GM12878 (cell line): ENCODE measurements around the gene HVCN1. TPM values are rescaled to one million over a fixed set of nuclear protein-coding genes. Genes with fewer than 3 reads are reported as not detected.

ENCODE experiments used
- BHLHE40 ChIP-seq, 2 experiments: fragments of 450-650 bp in 1 of 2; IDR thresholded peaks; 2 replicates each; pipeline ENCODE4 v1.6.1; 2011 to 2017; ENCODE audit warnings: low read depth in 2 of 2, borderline replicate concordance in 1 of 2, improper control_type of control experiment in 1 of 2, low read length in 1 of 2, mild to moderate bottlenecking in 1 of 2
- BMI1 ChIP-seq: fragments of 450-650 bp; IDR thresholded peaks from 2 replicates; pipeline ENCODE4 v1.6.1; 2016; ENCODE audit warnings: mild to moderate bottlenecking, moderate library complexity, borderline replicate concordance
- CEBPB ChIP-seq, 2 experiments: fragments of 150-350 bp in 1 of 2; IDR thresholded peaks; 2 replicates each; pipeline ENCODE4 v1.6.1; 2012 to 2014; ENCODE audit warnings: low read depth in 2 of 2, low read length in 2 of 2, borderline replicate concordance in 1 of 2, inconsistent platforms in 1 of 2
- DPF2 ChIP-seq: fragments of 450-650 bp; IDR thresholded peaks from 2 replicates; pipeline ENCODE4 v1.6.1; 2017; ENCODE audit warnings: mild to moderate bottlenecking
- GATAD2B ChIP-seq: fragments of 450-650 bp; conservative IDR thresholded peaks from 2 replicates; pipeline ENCODE4 v1.6.1; 2017; ENCODE audit warnings: low read depth, mild to moderate bottlenecking, moderate library complexity
- HDAC6 ChIP-seq: fragments of 200-600 bp; sonication (generic); IDR thresholded peaks from one replicate; pipeline ENCODE4 v1.8.0; 2017; ENCODE audit warnings: antibody characterized with exemption; ENCODE audit not compliant: unreplicated experiment
- KLF5 ChIP-seq: fragments of 450-650 bp; IDR thresholded peaks from 2 replicates; pipeline ENCODE4 v1.6.1; 2014; ENCODE audit warnings: mild to moderate bottlenecking; ENCODE audit not compliant: partially characterized antibody
- LARP7 ChIP-seq: fragments of 450-650 bp; IDR thresholded peaks from 2 replicates; pipeline ENCODE4 v1.6.1; 2017; ENCODE audit warnings: mild to moderate bottlenecking
- MEF2A ChIP-seq: IDR thresholded peaks from 2 replicates; pipeline ENCODE4 v1.6.1; 2011; ENCODE audit warnings: low read depth, mild to moderate bottlenecking, low read length, moderate library complexity; ENCODE audit not compliant: insufficient read depth
- NFXL1 ChIP-seq: fragments of 450-650 bp; IDR thresholded peaks from 2 replicates; pipeline ENCODE4 v1.6.1; 2017; ENCODE audit warnings: antibody characterized with exemption, mild to moderate bottlenecking, borderline replicate concordance
- PAX8 ChIP-seq: fragments of 450-650 bp; IDR thresholded peaks from 2 replicates; pipeline ENCODE4 v1.6.1; 2017; ENCODE audit warnings: mild to moderate bottlenecking, moderate library complexity
- RB1 ChIP-seq: fragments of 450-650 bp; formaldehyde crosslinking; IDR thresholded peaks from 2 replicates; pipeline ENCODE4 v1.6.1; 2017; ENCODE audit warnings: mild to moderate bottlenecking, borderline replicate concordance
- SIN3A ChIP-seq: IDR thresholded peaks from 2 replicates; pipeline ENCODE4 v1.6.1; 2012; ENCODE audit warnings: low read depth, low read length, improper control_type of control experiment
- SUZ12 ChIP-seq: fragments of 200-600 bp; sonication (generic); IDR thresholded peaks from one replicate; pipeline ENCODE4 v1.6.1; 2018; ENCODE audit warnings: antibody characterized with exemption, mild to moderate bottlenecking; ENCODE audit not compliant: unreplicated experiment
- TARDBP ChIP-seq: IDR thresholded peaks from 2 replicates; pipeline ENCODE4 v1.6.1; 2016; ENCODE audit warnings: borderline replicate concordance
- TCF7 ChIP-seq: IDR thresholded peaks from 2 replicates; pipeline ENCODE4 v1.6.1; 2014; ENCODE audit warnings: antibody characterized with exemption, borderline replicate concordance
- ZZZ3 ChIP-seq: IDR thresholded peaks from 2 replicates; pipeline ENCODE4 v1.6.1; 2011; ENCODE audit warnings: low read depth; ENCODE audit not compliant: control insufficient read depth, insufficient read length
- polyA plus RNA-seq, 11 experiments: library from polyadenylated mRNA; depleted of rRNA in 4 of 11; unstranded in 6 of 11; stranded (reverse) in 5 of 11; fragments of >200 nt; fragmentation: Nextera tagmentation in 4 of 11; fragmentation: Illumina TruSeq in 1 of 11; extraction: Ambion mirVana in 4 of 11; extraction: Trizol in 1 of 11; gene quantifications; 1 replicate in 1 of 11; 2 replicates in 10 of 11; pipeline versions ENCODE4 v1.2.1 to v1.2.3, GENCODE V29; 2011 to 2016; ENCODE audit warnings: inconsistent platforms in 2 of 11, missing spikeins in 2 of 11, low read depth in 1 of 11
- total RNA-seq, 4 experiments: library from RNA; depleted of rRNA in 3 of 4; stranded (reverse); fragments of >200 nt in 3 of 4; fragmentation: Illumina TruSeq in 1 of 4; extraction: Trizol in 1 of 4; gene quantifications; 2 replicates each; pipeline versions ENCODE4 v1.2.1 to v1.2.3, GENCODE V29; 2013 to 2021
- TF ChIP-seq, protein P1 (sequence below): IDR thresholded peaks from 2 replicates; pipeline ENCODE4 v1.6.1; 2012; ENCODE audit warnings: improper control_type of control experiment, low read depth, low read length; ENCODE audit not compliant: insufficient replicate concordance
- TF ChIP-seq, protein P2 (sequence below): fragments of 450-650 bp; IDR thresholded peaks from 2 replicates; pipeline ENCODE4 v1.6.1; 2017; ENCODE audit warnings: mild to moderate bottlenecking, low read depth, inconsistent platforms; ENCODE audit not compliant: poor library complexity, severe bottlenecking
- TF ChIP-seq, protein P3 (sequence below): fragments of 450-650 bp; IDR thresholded peaks from 2 replicates; pipeline ENCODE4 v1.6.1; 2014; ENCODE audit warnings: mild to moderate bottlenecking
- TF ChIP-seq, protein P4 (sequence below): fragments of 450-650 bp; IDR thresholded peaks from 2 replicates; pipeline ENCODE4 v1.6.1; 2016; ENCODE audit warnings: mild to moderate bottlenecking

Gene HVCN1
- total and polyA plus RNA-seq, 10 of the 15 experiments (the other 5 are each of a cell fraction or from before 2014, with no cell fraction given): 27.8 to 181 (median 103) TPM

DNA sequence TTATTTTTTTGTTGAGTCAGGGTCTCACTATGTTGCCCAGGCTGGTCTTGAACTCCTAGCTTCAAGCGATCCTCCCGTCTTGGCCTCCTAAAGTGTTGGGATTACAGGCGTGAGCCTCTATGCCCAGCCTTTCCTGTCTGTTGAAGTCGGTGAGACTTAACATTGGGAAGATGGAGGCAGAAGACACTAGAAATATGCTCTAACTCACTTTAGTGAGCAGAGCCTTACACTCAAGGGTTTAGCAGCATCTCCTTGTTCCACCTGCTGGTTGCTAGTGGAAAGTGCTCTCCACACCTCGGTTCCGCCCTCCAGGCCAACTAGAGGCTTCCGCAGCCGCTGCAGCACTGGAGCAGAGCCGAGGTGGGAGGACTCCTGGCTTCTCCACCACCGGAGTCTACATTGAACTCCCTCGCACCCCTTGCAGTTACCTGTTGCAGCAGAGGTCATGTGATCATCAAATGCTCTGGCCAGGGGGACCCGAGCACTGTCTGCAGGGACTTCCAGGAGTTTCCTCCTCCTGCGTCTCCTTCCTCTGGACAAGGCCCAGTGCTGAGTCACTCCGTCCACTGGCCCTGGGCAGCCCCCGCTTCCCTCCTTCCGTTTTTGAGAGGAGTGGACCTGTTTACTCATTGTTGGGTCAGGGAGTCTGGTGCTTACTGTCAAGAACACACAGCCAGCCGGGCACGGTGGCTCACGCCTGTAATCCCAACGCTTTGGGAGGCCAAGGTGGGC lies 9.4 kb upstream of the HVCN1 start (continued):
- TF ChIP-seq, protein P1, sequence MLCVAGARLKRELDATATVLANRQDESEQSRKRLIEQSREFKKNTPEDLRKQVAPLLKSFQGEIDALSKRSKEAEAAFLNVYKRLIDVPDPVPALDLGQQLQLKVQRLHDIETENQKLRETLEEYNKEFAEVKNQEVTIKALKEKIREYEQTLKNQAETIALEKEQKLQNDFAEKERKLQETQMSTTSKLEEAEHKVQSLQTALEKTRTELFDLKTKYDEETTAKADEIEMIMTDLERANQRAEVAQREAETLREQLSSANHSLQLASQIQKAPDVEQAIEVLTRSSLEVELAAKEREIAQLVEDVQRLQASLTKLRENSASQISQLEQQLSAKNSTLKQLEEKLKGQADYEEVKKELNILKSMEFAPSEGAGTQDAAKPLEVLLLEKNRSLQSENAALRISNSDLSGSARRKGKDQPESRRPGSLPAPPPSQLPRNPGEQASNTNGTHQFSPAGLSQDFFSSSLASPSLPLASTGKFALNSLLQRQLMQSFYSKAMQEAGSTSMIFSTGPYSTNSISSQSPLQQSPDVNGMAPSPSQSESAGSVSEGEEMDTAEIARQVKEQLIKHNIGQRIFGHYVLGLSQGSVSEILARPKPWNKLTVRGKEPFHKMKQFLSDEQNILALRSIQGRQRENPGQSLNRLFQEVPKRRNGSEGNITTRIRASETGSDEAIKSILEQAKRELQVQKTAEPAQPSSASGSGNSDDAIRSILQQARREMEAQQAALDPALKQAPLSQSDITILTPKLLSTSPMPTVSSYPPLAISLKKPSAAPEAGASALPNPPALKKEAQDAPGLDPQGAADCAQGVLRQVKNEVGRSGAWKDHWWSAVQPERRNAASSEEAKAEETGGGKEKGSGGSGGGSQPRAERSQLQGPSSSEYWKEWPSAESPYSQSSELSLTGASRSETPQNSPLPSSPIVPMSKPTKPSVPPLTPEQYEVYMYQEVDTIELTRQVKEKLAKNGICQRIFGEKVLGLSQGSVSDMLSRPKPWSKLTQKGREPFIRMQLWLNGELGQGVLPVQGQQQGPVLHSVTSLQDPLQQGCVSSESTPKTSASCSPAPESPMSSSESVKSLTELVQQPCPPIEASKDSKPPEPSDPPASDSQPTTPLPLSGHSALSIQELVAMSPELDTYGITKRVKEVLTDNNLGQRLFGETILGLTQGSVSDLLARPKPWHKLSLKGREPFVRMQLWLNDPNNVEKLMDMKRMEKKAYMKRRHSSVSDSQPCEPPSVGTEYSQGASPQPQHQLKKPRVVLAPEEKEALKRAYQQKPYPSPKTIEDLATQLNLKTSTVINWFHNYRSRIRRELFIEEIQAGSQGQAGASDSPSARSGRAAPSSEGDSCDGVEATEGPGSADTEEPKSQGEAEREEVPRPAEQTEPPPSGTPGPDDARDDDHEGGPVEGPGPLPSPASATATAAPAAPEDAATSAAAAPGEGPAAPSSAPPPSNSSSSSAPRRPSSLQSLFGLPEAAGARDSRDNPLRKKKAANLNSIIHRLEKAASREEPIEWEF: no peak
- TF ChIP-seq KLF5: no peak
- no peak for TF ChIP-seq SIN3A
- TF ChIP-seq PAX8: no peak
- TF ChIP-seq BMI1: no peak
- TF ChIP-seq LARP7: no peak
- no peak for TF ChIP-seq TARDBP
- no peak for TF ChIP-seq GATAD2B
- no peak for TF ChIP-seq SUZ12
- no peak for TF ChIP-seq DPF2
- TF ChIP-seq, protein P2, sequence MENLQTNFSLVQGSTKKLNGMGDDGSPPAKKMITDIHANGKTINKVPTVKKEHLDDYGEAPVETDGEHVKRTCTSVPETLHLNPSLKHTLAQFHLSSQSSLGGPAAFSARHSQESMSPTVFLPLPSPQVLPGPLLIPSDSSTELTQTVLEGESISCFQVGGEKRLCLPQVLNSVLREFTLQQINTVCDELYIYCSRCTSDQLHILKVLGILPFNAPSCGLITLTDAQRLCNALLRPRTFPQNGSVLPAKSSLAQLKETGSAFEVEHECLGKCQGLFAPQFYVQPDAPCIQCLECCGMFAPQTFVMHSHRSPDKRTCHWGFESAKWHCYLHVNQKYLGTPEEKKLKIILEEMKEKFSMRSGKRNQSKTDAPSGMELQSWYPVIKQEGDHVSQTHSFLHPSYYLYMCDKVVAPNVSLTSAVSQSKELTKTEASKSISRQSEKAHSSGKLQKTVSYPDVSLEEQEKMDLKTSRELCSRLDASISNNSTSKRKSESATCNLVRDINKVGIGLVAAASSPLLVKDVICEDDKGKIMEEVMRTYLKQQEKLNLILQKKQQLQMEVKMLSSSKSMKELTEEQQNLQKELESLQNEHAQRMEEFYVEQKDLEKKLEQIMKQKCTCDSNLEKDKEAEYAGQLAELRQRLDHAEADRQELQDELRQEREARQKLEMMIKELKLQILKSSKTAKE: peak; percentile 38
- no peak for TF ChIP-seq NFXL1
- TF ChIP-seq, protein P3, sequence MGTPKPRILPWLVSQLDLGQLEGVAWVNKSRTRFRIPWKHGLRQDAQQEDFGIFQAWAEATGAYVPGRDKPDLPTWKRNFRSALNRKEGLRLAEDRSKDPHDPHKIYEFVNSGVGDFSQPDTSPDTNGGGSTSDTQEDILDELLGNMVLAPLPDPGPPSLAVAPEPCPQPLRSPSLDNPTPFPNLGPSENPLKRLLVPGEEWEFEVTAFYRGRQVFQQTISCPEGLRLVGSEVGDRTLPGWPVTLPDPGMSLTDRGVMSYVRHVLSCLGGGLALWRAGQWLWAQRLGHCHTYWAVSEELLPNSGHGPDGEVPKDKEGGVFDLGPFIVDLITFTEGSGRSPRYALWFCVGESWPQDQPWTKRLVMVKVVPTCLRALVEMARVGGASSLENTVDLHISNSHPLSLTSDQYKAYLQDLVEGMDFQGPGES: no peak
- TF ChIP-seq ZZZ3: no peak
- TF ChIP-seq RB1: 0 out of 2 replicates have a peak, but pooled peaks have one; percentile 27
- TF ChIP-seq, protein P4, sequence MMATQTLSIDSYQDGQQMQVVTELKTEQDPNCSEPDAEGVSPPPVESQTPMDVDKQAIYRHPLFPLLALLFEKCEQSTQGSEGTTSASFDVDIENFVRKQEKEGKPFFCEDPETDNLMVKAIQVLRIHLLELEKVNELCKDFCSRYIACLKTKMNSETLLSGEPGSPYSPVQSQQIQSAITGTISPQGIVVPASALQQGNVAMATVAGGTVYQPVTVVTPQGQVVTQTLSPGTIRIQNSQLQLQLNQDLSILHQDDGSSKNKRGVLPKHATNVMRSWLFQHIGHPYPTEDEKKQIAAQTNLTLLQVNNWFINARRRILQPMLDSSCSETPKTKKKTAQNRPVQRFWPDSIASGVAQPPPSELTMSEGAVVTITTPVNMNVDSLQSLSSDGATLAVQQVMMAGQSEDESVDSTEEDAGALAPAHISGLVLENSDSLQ: no peak
- no peak for TF ChIP-seq CEBPB (IDR thresholded peaks at IDR 0.05; ENCODE audit: borderline replicate concordance in 1 of 2, low read depth in 2 of 2, low read length in 2 of 2)
- TF ChIP-seq TCF7: no peak
- no peak for TF ChIP-seq HDAC6
- 0 out of 2 replicates have a peak, but pooled peaks have one; percentile 51 for TF ChIP-seq MEF2A
- peak in 1 of 2 experiments; percentile 22; a peak in 1 of 4 replicates for TF ChIP-seq BHLHE40 (IDR thresholded peaks at IDR 0.05; ENCODE audit: borderline replicate concordance in 1 of 2, low read depth in 2 of 2, low read length in 1 of 2)
